GM12873 (cell line): ENCODE measurements around the gene FAM117B.

Source experiments
- CTCF ChIP-seq: IDR thresholded peaks from 2 replicates; pipeline ENCODE4 v1.5.1; 2012; ENCODE audit warnings: low read depth, mild to moderate bottlenecking, moderate library complexity, low read length, control low read depth; ENCODE audit not compliant: insufficient read depth; ENCODE audit errors: missing control alignments

FAM117B gene

GRCh38 chr2:202690321-202690900 lies 55.6 kb downstream of the FAM117B start:
- TF ChIP-seq CTCF = no peak

GRCh38 chr2:202693503-202693902 lies 58.7 kb downstream of the FAM117B start:
- no peak for TF ChIP-seq CTCF

- no peak for TF ChIP-seq CTCF
These were observed 60.4 kb downstream of the FAM117B start for GRCh38 chr2:202695166-202695565.

GRCh38 chr2:202700075-202700901 lies 65.5 kb downstream of the FAM117B start:
- no peak for TF ChIP-seq CTCF

- no peak for TF ChIP-seq CTCF
These were observed 68.3 kb downstream of the FAM117B start for GRCh38 chr2:202703091-202703490.

- TF ChIP-seq CTCF = no peak
These were observed 69.5 kb downstream of the FAM117B start for GRCh38 chr2:202704248-202704647.

GRCh38 chr2:202705446-202706020 lies 70.8 kb downstream of the FAM117B start:
- TF ChIP-seq CTCF = no peak
